T-helper 9 cell (primary cell): ENCODE results near the gene OR4M1.
"Not testable (repeated sequence)": the region's sequence is repeated elsewhere in the genome, so short reads cannot be mapped to it uniquely, and the experiment has no call there.

Experiments used
- DNase-seq: peaks from one replicate; pipeline ENCODE4 v3.0.0-alpha.2; 2020

The OR4M1 gene

GRCh38 chr14:19823178-19823577 lies 49.9 kb downstream of the OR4M1 start:
- no peak for DNase-seq

- DNase-seq, result no peak
Observed at GRCh38 chr14:19823765-19824164, 50.5 kb downstream of the OR4M1 start.

DNA sequence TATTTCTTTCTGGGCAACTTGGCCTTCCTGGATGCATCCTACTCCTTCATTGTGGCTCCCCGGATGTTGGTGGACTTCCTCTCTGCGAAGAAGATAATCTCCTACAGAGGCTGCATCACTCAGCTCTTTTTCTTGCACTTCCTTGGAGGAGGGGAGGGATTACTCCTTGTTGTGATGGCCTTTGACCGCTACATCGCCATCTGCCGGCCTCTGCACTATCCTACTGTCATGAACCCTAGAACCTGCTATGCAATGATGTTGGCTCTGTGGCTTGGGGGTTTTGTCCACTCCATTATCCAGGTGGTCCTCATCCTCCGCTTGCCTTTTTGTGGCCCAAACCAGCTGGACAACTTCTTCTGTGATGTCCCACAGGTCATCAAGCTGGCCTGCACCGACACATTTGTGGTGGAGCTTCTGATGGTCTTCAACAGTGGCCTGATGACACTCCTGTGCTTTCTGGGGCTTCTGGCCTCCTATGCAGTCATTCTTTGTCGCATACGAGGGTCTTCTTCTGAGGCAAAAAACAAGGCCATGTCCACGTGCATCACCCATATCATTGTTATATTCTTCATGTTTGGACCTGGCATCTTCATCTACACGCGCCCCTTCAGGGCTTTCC lies 54.4 kb downstream of the OR4M1 start:
- DNase-seq, result not testable (repeated sequence)

GRCh38 chr14:19828314-19828713 lies 55.0 kb downstream of the OR4M1 start:
- DNase-seq, result no peak
